HG03280 (cell line): Measurements from ENCODE around the gene E2F4.

Source experiments
- ATAC-seq: cut with Tn5 transposase; IDR thresholded peaks from one replicate; pipeline ENCODE4 v1.9.1; 2021; ENCODE audit warnings: mild to moderate bottlenecking, moderate library complexity; ENCODE audit not compliant: unreplicated experiment

The E2F4 gene

GRCh38 chr16:67191995-67192681, at the start of gene E2F4:
Gene E2F4 (plus strand): TSS chr16:67192155. CDS start chr16:67192228, 73 bp downstream.
- ATAC-seq, result peak; percentile 94

- ATAC-seq, result no peak
These were observed 49.6 kb upstream of the E2F4 start for GRCh38 chr16:67142342-67142741.

- no peak for ATAC-seq
These were observed 47.0 kb upstream of the E2F4 start for GRCh38 chr16:67144943-67145342.

- no peak for ATAC-seq
These were observed 46.2 kb upstream of the E2F4 start for GRCh38 chr16:67145746-67146145.

GRCh38 chr16:67146523-67147357, 45.2 kb upstream of the E2F4 start:
- no peak for ATAC-seq

- no peak for ATAC-seq
These were observed 44.4 kb upstream of the E2F4 start for GRCh38 chr16:67147437-67148140.

GRCh38 chr16:67148221-67148620, 43.7 kb upstream of the E2F4 start:
- no peak for ATAC-seq

- no peak for ATAC-seq
These were observed 43.2 kb upstream of the E2F4 start for GRCh38 chr16:67148656-67149275.

- no peak for ATAC-seq
These were observed 42.5 kb upstream of the E2F4 start for GRCh38 chr16:67149276-67150046.

- no peak for ATAC-seq
These were observed 41.7 kb upstream of the E2F4 start for GRCh38 chr16:67150047-67150832.

- no peak for ATAC-seq
These were observed 41.0 kb upstream of the E2F4 start, which contains the start of gene B3GNT9 for GRCh38 chr16:67150833-67151396. Gene B3GNT9 (minus strand): TSS chr16:67150998. CDS start chr16:67150485, 513 bp downstream.

GRCh38 chr16:67151431-67152097, 40.4 kb upstream of the E2F4 start:
- ATAC-seq, result no peak

GRCh38 chr16:67154578-67155294, 37.2 kb upstream of the E2F4 start:
- ATAC-seq, result no peak

- peak; percentile 21 for ATAC-seq
These were observed 36.4 kb upstream of the E2F4 start for GRCh38 chr16:67155295-67156142.

GRCh38 chr16:67156143-67156844, 35.7 kb upstream of the E2F4 start:
- no peak for ATAC-seq

- no peak for ATAC-seq
These were observed 34.7 kb upstream of the E2F4 start for GRCh38 chr16:67157106-67157748.
